Peyer's patch (tissue), 4 donors: ENCODE data around the gene SOX1.

Experiments
- CTCF ChIP-seq, 6 experiments: fragments of 450-650 bp in 4 of 6; fragments of 200-600 bp in 2 of 6; sonication (generic) in 1 of 6; IDR thresholded peaks; one replicate each; pipeline ENCODE4 v1.5.1; 2017 to 2019; ENCODE audit warnings: antibody characterized with exemption in 6 of 6, mild to moderate bottlenecking in 3 of 6, moderate library complexity in 1 of 6
- POLR2A ChIP-seq, 2 donors: fragments of 450-650 bp; IDR thresholded peaks; one replicate each; pipeline ENCODE4 v1.5.1; 2017; ENCODE audit warnings: antibody characterized with exemption in 2 of 2, mild to moderate bottlenecking in 2 of 2, moderate library complexity in 2 of 2

DNA sequence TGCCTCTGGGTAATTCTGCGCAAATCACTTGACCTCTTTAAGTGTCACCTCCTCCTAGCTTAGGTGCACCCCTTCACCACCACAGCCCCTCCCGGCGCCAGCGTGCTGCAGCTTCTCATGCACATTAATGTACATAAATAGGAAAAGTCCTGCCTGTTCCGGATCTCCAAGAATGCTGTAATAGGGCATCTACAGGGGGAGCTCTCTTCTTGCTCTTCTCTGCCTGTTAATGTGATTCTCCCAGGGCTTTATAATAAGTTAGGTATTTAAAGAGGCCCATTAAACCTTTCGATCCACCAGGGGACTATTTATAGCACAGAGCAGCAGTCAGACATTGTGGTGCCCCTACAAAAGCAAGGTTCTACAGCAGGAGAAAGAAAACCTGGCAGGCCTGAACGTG, 35.3 kb downstream of the SOX1 start:
- TF ChIP-seq POLR2A (IDR thresholded peaks at IDR 0.05) (no peak), CTCF (IDR thresholded peaks at IDR 0.05) (peak in 3 of 6 experiments; percentile 47 to 54 (median 48))
